ENCODE measurements around the gene NPM1.

NPM1 gene

GRCh38 chr5:171454549-171454948 lies 66.9 kb downstream of the NPM1 start:
- no peak for DNase-seq

GRCh38 chr5:171455522-171455921 lies 67.9 kb downstream of the NPM1 start:
- no peak for DNase-seq

- DNase-seq = no peak
Observed at GRCh38 chr5:171457208-171457981, 69.7 kb downstream of the NPM1 start.

GRCh38 chr5:171459839-171460238 lies 72.2 kb downstream of the NPM1 start:
- no peak for DNase-seq

All from activated T-cell treated with anti-CD3 and anti-CD28 coated beads, Interleukin-2, amount 50 U/mL, for 1 hour (primary cell).